Astrocyte of the cerebellum (primary cell): Measurements from ENCODE around the gene RNF207.

Experiments used
- DNase-seq: peaks from one replicate; pipeline ENCODE4 v3.0.0-alpha.2; 2011; ENCODE audit warnings: low read depth
- H3K4me3 ChIP-seq: 2 replicates; pipeline ENCODE4 v1.5.1; 2011; ENCODE audit warnings: mild to moderate bottlenecking, low read depth, low read length, moderate library complexity
- in situ Hi-C: cut with HindIII; loops from 2 replicates; pipeline ENCODE4 v1.10.0; 2017; ENCODE audit warnings: low sequenced_read_pairs
- TF ChIP-seq, protein P1 (sequence below): IDR thresholded peaks from 2 replicates; pipeline ENCODE4 v1.5.1; 2012; ENCODE audit warnings: low read length, low read depth, moderate library complexity, mild to moderate bottlenecking; ENCODE audit errors: missing control alignments

Gene RNF207

GRCh38 chr1:6167391-6168303 is 38.3 kb upstream of the RNF207 start:
- TF ChIP-seq, protein P1, sequence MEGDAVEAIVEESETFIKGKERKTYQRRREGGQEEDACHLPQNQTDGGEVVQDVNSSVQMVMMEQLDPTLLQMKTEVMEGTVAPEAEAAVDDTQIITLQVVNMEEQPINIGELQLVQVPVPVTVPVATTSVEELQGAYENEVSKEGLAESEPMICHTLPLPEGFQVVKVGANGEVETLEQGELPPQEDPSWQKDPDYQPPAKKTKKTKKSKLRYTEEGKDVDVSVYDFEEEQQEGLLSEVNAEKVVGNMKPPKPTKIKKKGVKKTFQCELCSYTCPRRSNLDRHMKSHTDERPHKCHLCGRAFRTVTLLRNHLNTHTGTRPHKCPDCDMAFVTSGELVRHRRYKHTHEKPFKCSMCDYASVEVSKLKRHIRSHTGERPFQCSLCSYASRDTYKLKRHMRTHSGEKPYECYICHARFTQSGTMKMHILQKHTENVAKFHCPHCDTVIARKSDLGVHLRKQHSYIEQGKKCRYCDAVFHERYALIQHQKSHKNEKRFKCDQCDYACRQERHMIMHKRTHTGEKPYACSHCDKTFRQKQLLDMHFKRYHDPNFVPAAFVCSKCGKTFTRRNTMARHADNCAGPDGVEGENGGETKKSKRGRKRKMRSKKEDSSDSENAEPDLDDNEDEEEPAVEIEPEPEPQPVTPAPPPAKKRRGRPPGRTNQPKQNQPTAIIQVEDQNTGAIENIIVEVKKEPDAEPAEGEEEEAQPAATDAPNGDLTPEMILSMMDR = no peak
- DNase-seq = no peak
- H3K4me3 ChIP-seq = no peak overlapping the region
- in situ Hi-C loops = no loop called here

GRCh38 chr1:6168947-6169586 is 36.9 kb upstream of the RNF207 start:
- in situ Hi-C loops = no loop called here
- no peak overlapping the region for H3K4me3 ChIP-seq
- DNase-seq = no peak
- TF ChIP-seq, protein P1 = no peak

GRCh38 chr1:6170116-6170741 is 35.7 kb upstream of the RNF207 start:
- no peak overlapping the region for H3K4me3 ChIP-seq
- in situ Hi-C loops = no loop called here
- no peak for DNase-seq
- TF ChIP-seq, protein P1 = no peak

GRCh38 chr1:6170742-6171201 is 35.1 kb upstream of the RNF207 start:
- in situ Hi-C loops = no loop called here
- DNase-seq = no peak
- TF ChIP-seq, protein P1 = no peak
- no peak overlapping the region for H3K4me3 ChIP-seq

DNA sequence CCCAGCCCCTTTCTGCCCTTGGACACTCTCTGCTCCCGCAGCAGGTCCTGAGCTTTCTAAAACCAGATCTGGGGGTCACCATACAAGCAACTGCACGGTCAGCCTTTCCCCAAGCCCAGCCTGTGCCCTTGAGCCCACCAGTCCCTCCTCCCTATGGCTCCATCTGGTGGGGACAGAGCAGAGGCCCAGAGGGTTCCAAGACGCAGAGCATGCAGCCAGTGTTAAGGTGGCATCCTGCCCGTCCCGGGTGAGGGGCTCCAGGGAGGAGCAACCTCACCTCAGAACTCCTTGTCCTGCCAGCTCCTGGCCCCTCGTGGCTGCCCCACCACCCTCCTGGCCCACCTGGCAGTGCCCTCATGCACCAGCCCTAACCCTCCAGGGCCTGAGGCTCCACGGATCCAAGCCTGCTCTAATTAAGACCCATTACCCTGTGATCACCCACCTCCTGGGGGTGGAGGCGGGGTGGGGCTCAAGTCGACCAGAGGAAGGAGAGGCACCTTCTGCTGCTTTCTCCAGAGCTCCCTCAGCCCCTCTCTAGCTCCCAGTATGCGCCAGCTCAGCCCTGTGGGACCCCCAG is 34.3 kb upstream of the RNF207 start:
- DNase-seq = no peak
- H3K4me3 ChIP-seq = no peak overlapping the region
- TF ChIP-seq, protein P1 = peak; percentile 42
- in situ Hi-C loops = no loop called here

DNA sequence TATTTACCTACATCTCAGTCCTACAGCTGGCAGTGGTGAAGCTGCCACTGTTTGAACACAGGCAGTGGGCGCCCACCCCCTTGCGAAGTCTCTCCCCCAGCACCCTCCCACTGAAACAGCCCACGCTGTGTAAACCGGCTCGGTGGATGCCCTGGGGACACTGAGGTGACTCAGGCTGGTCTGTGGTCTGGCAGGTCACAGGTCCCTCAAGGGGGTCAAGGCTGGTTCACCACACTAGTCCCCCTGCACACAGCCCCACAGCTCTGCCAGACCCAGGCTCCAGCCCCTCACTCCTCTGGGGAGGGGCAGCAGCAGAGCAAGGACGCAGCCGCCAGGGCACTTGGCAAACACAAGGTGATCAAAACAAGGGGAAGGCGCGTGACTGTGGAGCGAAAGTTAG is 33.4 kb upstream of the RNF207 start:
- H3K4me3 ChIP-seq = no peak overlapping the region
- DNase-seq = no peak
- in situ Hi-C loops = no loop called here
- TF ChIP-seq, protein P1 = no peak
